ENCODE measurements around the gene SYAP1.

SYAP1 gene

GRCh38 chrX:16695079-16695676 is 24.2 kb upstream of the SYAP1 start:
- Histone ChIP-seq H3K36me3 (ENCODE audit: control insufficient read depth, insufficient read depth, low read length) (peaks cover 2% of the 10 kb centered on the region), H2AK5ac (ENCODE audit: low read length) (no peak overlapping the region), H3K79me1 (ENCODE audit: low read length) (no peaks in the 10 kb centered on the region), H3K4me1 (ENCODE audit: control insufficient read depth, low read depth, low read length) (no peaks in the 10 kb centered on the region), H3K27me3 (ENCODE audit: insufficient read depth, low read length, poor library complexity) (no peaks in the 10 kb centered on the region), H2BK5ac (ENCODE audit: low read length) (no peak overlapping the region), H3K56ac (ENCODE audit: low read length) (no peak overlapping the region), H3K9ac (ENCODE audit: low read length) (no peak overlapping the region), H3K4me3 (ENCODE audit: low read length) (no peak overlapping the region), H3K23ac (ENCODE audit: low read length) (no peak overlapping the region), H3K4me2 (ENCODE audit: low read length) (no peak overlapping the region), H3K4ac (ENCODE audit: low read depth, low read length) (no peak overlapping the region), H2BK15ac (replicated peaks; ENCODE audit: low read depth) (no peak overlapping the region), H4K5ac (ENCODE audit: low read length) (no peak overlapping the region), H3K27ac (ENCODE audit: low read depth, low read length) (no peak overlapping the region), H3K18ac (ENCODE audit: low read length) (no peak overlapping the region), H4K8ac (ENCODE audit: low read depth, low read length) (no peak overlapping the region), H3K79me2 (ENCODE audit: control insufficient read depth, insufficient read depth, low read length) (no peaks in the 10 kb centered on the region), H2BK120ac (ENCODE audit: low read depth, low read length) (no peak overlapping the region)
- DNase-seq, result peak; percentile 43
- no CpG with 5 or more reads among the region's 10 CpGs for WGBS (ENCODE audit: extremely low coverage, insufficient coverage, low lambda C conversion rate)

GRCh38 chrX:16696956-16697355 is 22.5 kb upstream of the SYAP1 start:
- Histone ChIP-seq H2BK120ac (ENCODE audit: low read depth, low read length) (no peak overlapping the region), H3K4me2 (ENCODE audit: low read length) (no peak overlapping the region), H2BK5ac (ENCODE audit: low read length) (no peak overlapping the region), H3K23ac (ENCODE audit: low read length) (no peak overlapping the region), H3K27ac (ENCODE audit: low read depth, low read length) (no peak overlapping the region), H3K36me3 (ENCODE audit: control insufficient read depth, insufficient read depth, low read length) (peaks cover 2% of the 10 kb centered on the region), H3K79me1 (ENCODE audit: low read length) (no peaks in the 10 kb centered on the region), H3K27me3 (ENCODE audit: insufficient read depth, low read length, poor library complexity) (no peaks in the 10 kb centered on the region), H2BK15ac (replicated peaks; ENCODE audit: low read depth) (no peak overlapping the region), H3K18ac (ENCODE audit: low read length) (no peak overlapping the region), H3K79me2 (ENCODE audit: control insufficient read depth, insufficient read depth, low read length) (no peaks in the 10 kb centered on the region), H3K9ac (ENCODE audit: low read length) (no peak overlapping the region), H3K4me1 (ENCODE audit: control insufficient read depth, low read depth, low read length) (no peaks in the 10 kb centered on the region), H3K4ac (ENCODE audit: low read depth, low read length) (no peak overlapping the region), H3K56ac (ENCODE audit: low read length) (no peak overlapping the region), H4K8ac (ENCODE audit: low read depth, low read length) (no peak overlapping the region), H4K5ac (ENCODE audit: low read length) (no peak overlapping the region), H2AK5ac (ENCODE audit: low read length) (no peak overlapping the region), H3K4me3 (ENCODE audit: low read length) (no peak overlapping the region)
- no peak for DNase-seq
- WGBS (ENCODE audit: extremely low coverage, insufficient coverage, low lambda C conversion rate), result no CpG with 5 or more reads among the region's 3 CpGs

GRCh38 chrX:16699389-16699788 is 20.0 kb upstream of the SYAP1 start:
- no peaks in the 10 kb centered on the region for H3K79me1 ChIP-seq (ENCODE audit: low read length)
- H3K18ac ChIP-seq (ENCODE audit: low read length), result no peak overlapping the region
- no peak overlapping the region for H2BK120ac ChIP-seq (ENCODE audit: low read depth, low read length)
- no peaks in the 10 kb centered on the region for H3K79me2 ChIP-seq (ENCODE audit: control insufficient read depth, insufficient read depth, low read length)
- no peak overlapping the region for H3K4me2 ChIP-seq (ENCODE audit: low read length)
- H3K23ac ChIP-seq (ENCODE audit: low read length), result no peak overlapping the region
- H3K27ac ChIP-seq (ENCODE audit: low read depth, low read length), result no peak overlapping the region
- H2BK5ac ChIP-seq (ENCODE audit: low read length), result no peak overlapping the region
- H3K36me3 ChIP-seq (ENCODE audit: control insufficient read depth, insufficient read depth, low read length), result peaks cover 2% of the 10 kb centered on the region
- H3K56ac ChIP-seq (ENCODE audit: low read length), result no peak overlapping the region
- no peak overlapping the region for H4K8ac ChIP-seq (ENCODE audit: low read depth, low read length)
- H3K4me3 ChIP-seq (ENCODE audit: low read length), result no peak overlapping the region
- H4K5ac ChIP-seq (ENCODE audit: low read length), result no peak overlapping the region
- no peak overlapping the region for H2BK15ac ChIP-seq (replicated peaks; ENCODE audit: low read depth)
- no peaks in the 10 kb centered on the region for H3K4me1 ChIP-seq (ENCODE audit: control insufficient read depth, low read depth, low read length)
- no peaks in the 10 kb centered on the region for H3K27me3 ChIP-seq (ENCODE audit: insufficient read depth, low read length, poor library complexity)
- WGBS (ENCODE audit: extremely low coverage, insufficient coverage, low lambda C conversion rate), result no CpG with 5 or more reads among the region's 6 CpGs
- H3K9ac ChIP-seq (ENCODE audit: low read length), result no peak overlapping the region
- H2AK5ac ChIP-seq (ENCODE audit: low read length), result no peak overlapping the region
- H3K4ac ChIP-seq (ENCODE audit: low read depth, low read length), result no peak overlapping the region
- DNase-seq, result no peak

GRCh38 chrX:16700734-16701133 is 18.7 kb upstream of the SYAP1 start:
- no peak overlapping the region for H3K4me3 ChIP-seq (ENCODE audit: low read length)
- no peak overlapping the region for H2AK5ac ChIP-seq (ENCODE audit: low read length)
- H3K9ac ChIP-seq (ENCODE audit: low read length), result no peak overlapping the region
- H3K79me2 ChIP-seq (ENCODE audit: control insufficient read depth, insufficient read depth, low read length), result no peaks in the 10 kb centered on the region
- H3K79me1 ChIP-seq (ENCODE audit: low read length), result no peaks in the 10 kb centered on the region
- no peaks in the 10 kb centered on the region for H3K27me3 ChIP-seq (ENCODE audit: insufficient read depth, low read length, poor library complexity)
- no peak overlapping the region for H3K56ac ChIP-seq (ENCODE audit: low read length)
- no peak overlapping the region for H3K23ac ChIP-seq (ENCODE audit: low read length)
- H3K4me1 ChIP-seq (ENCODE audit: control insufficient read depth, low read depth, low read length), result no peaks in the 10 kb centered on the region
- H2BK120ac ChIP-seq (ENCODE audit: low read depth, low read length), result no peak overlapping the region
- no peak overlapping the region for H2BK15ac ChIP-seq (replicated peaks; ENCODE audit: low read depth)
- H3K18ac ChIP-seq (ENCODE audit: low read length), result no peak overlapping the region
- H3K27ac ChIP-seq (ENCODE audit: low read depth, low read length), result no peak overlapping the region
- H2BK5ac ChIP-seq (ENCODE audit: low read length), result no peak overlapping the region
- peaks cover 2% of the 10 kb centered on the region for H3K36me3 ChIP-seq (ENCODE audit: control insufficient read depth, insufficient read depth, low read length)
- no peak overlapping the region for H4K5ac ChIP-seq (ENCODE audit: low read length)
- H3K4ac ChIP-seq (ENCODE audit: low read depth, low read length), result no peak overlapping the region
- no peak overlapping the region for H4K8ac ChIP-seq (ENCODE audit: low read depth, low read length)
- no peak for DNase-seq
- WGBS (ENCODE audit: extremely low coverage, insufficient coverage, low lambda C conversion rate), result no CpG with 5 or more reads among the region's 2 CpGs
- H3K4me2 ChIP-seq (ENCODE audit: low read length), result no peak overlapping the region

GRCh38 chrX:16702700-16703599 is 16.5 kb upstream of the SYAP1 start:
- Histone ChIP-seq H3K23ac (ENCODE audit: low read length) (no peak overlapping the region), H2BK15ac (replicated peaks; ENCODE audit: low read depth) (no peak overlapping the region), H3K9ac (ENCODE audit: low read length) (no peak overlapping the region), H3K56ac (ENCODE audit: low read length) (no peak overlapping the region), H4K8ac (ENCODE audit: low read depth, low read length) (no peak overlapping the region), H3K4ac (ENCODE audit: low read depth, low read length) (no peak overlapping the region), H3K4me1 (ENCODE audit: control insufficient read depth, low read depth, low read length) (no peaks in the 10 kb centered on the region), H2BK5ac (ENCODE audit: low read length) (no peak overlapping the region), H2BK120ac (ENCODE audit: low read depth, low read length) (no peak overlapping the region), H3K27me3 (ENCODE audit: insufficient read depth, low read length, poor library complexity) (no peaks in the 10 kb centered on the region), H3K79me1 (ENCODE audit: low read length) (no peaks in the 10 kb centered on the region), H2AK5ac (ENCODE audit: low read length) (no peak overlapping the region), H3K79me2 (ENCODE audit: control insufficient read depth, insufficient read depth, low read length) (no peaks in the 10 kb centered on the region), H3K4me2 (ENCODE audit: low read length) (no peak overlapping the region), H3K18ac (ENCODE audit: low read length) (no peak overlapping the region), H3K27ac (ENCODE audit: low read depth, low read length) (no peak overlapping the region), H3K4me3 (ENCODE audit: low read length) (no peak overlapping the region), H4K5ac (ENCODE audit: low read length) (no peak overlapping the region), H3K36me3 (ENCODE audit: control insufficient read depth, insufficient read depth, low read length) (peaks cover 2% of the 10 kb centered on the region)
- no CpG with 5 or more reads among the region's 15 CpGs for WGBS (ENCODE audit: extremely low coverage, insufficient coverage, low lambda C conversion rate)
- no peak for DNase-seq
